ENCODE data around the gene LPAR6. TPM values are rescaled to one million over a fixed set of nuclear protein-coding genes. Genes with fewer than 3 reads are reported as not detected.
A peak's percentile ranks its signal among the peaks of the same experiment; 100 is the strongest.

The LPAR6 gene
- total and polyA plus RNA-seq, 2 of the 4 experiments (the other 2 are of a cell fraction): 1.4 to 2.0 TPM

DNA sequence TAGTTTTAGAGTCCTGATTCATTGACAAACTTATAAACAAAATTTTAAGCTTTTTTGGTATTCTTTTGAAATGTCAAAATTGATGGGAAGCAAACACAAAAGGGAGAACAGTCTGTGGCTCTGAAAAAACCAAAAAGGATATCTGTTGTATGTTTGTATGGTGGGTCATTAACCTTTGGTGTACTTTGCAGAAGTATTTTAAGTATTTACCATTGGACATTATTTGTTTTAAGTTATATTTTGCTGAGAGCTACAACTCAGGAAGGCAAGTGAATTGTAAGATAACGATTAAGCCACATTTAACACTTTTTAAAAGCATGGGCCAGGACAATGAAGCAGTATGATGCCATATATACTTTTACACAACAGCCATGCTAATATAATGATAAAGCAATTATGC, 15.2 kb downstream of the LPAR6 start:
- H3K27me3 ChIP-seq (ENCODE audit: control insufficient read depth, insufficient read depth, low read length): no peaks in the 10 kb centered on the region
- H4K91ac ChIP-seq (ENCODE audit: insufficient read depth, low read depth, low read length): no peak overlapping the region
- no peak overlapping the region for H3K56ac ChIP-seq (ENCODE audit: extremely low read depth, insufficient read depth, low read length)
- CTCF ChIA-PET: no interaction called here
- H4K5ac ChIP-seq (ENCODE audit: low read depth, low read length): no peak overlapping the region
- H3K36me3 ChIP-seq (ENCODE audit: control insufficient read depth, insufficient read depth, low read length): peaks cover 4% of the 10 kb centered on the region; the same call in 1 of the 2 replicates
- H2BK15ac ChIP-seq (ENCODE audit: low read depth, low read length): no peak overlapping the region
- peaks cover 3 to 16% of the 10 kb centered on the region in 2 experiments; a peak in 2 of 4 replicates for H3K79me1 ChIP-seq (ENCODE audit: low read depth in 1 of 2, low read length in 2 of 2)
- H2BK120ac ChIP-seq (ENCODE audit: low read depth, low read length): no peak overlapping the region
- in situ Hi-C loops (cut with MboI; ENCODE audit: low sequenced_read_pairs): no loop called here
- no peak overlapping the region for H3K9ac ChIP-seq (ENCODE audit: low read depth, low read length)
- peak overlapping the region; percentile 13 for H2BK5ac ChIP-seq (ENCODE audit: low read depth, low read length, poor library complexity, severe bottlenecking)
- H3K23ac ChIP-seq (ENCODE audit: low read depth, low read length): no peak overlapping the region
- no peak overlapping the region for H3K4me3 ChIP-seq (ENCODE audit: insufficient read depth, low read depth, low read length)
- H3K18ac ChIP-seq (ENCODE audit: low read depth, low read length): no peak overlapping the region
- H2AK9ac ChIP-seq (replicated peaks; ENCODE audit: low read depth, low read length, poor library complexity): no peak overlapping the region
- no peaks in the 10 kb centered on the region for H4K20me1 ChIP-seq (ENCODE audit: insufficient read depth, low read length)
- dilution Hi-C loops (cut with HindIII; ENCODE audit: low sequenced_read_pairs, unreplicated experiment): no loop called here
- POLR2A ChIA-PET (ENCODE audit: unreplicated experiment): interaction anchor here (0.6 to 0.9 kb wide), 2 partner anchors 15 to 385 kb away, joined by 5 to 6 read pairs; partner anchors contain the start of gene LPAR6
- H4K8ac ChIP-seq (ENCODE audit: low read depth in 2 of 2, low read length in 2 of 2): no peak overlapping the region
- ATAC-seq (ENCODE audit: low read depth) (no peak), DNase-seq (no peak)
- H2AFZ ChIP-seq (replicated peaks; ENCODE audit: low read length, poor library complexity): no peak overlapping the region
- no CpG with 5 or more reads among the region's 1 CpG for WGBS, 2 experiments (ENCODE audit: extremely low coverage in 2 of 2, insufficient read length in 1 of 2)
- peaks cover 4% of the 10 kb centered on the region; the same call in 1 of the 2 replicates for H3K4me1 ChIP-seq (ENCODE audit: control insufficient read depth, insufficient read depth, low read length)
- intact Hi-C loops (cut with micrococcal nuclease): no loop called here
- H2BK20ac ChIP-seq (ENCODE audit: low read depth, low read length): no peak overlapping the region
- no peak overlapping the region for H2AK5ac ChIP-seq (ENCODE audit: low read depth, low read length)
- no TSS peak for BruUV-seq (replicated peaks)
- no peak for TF ChIP-seq RCOR1 (IDR thresholded peaks at IDR 0.05; ENCODE audit: insufficient replicate concordance, low read length)
- no peak for TF ChIP-seq NFE2L2 (IDR thresholded peaks at IDR 0.05; ENCODE audit: low read depth, low read length)
- TF ChIP-seq FOS (IDR thresholded peaks at IDR 0.05; ENCODE audit: low read depth, low read length): no peak
- TF ChIP-seq BHLHE40 (IDR thresholded peaks at IDR 0.05; ENCODE audit: low read depth, low read length): no peak
- TF ChIP-seq, protein P1, sequence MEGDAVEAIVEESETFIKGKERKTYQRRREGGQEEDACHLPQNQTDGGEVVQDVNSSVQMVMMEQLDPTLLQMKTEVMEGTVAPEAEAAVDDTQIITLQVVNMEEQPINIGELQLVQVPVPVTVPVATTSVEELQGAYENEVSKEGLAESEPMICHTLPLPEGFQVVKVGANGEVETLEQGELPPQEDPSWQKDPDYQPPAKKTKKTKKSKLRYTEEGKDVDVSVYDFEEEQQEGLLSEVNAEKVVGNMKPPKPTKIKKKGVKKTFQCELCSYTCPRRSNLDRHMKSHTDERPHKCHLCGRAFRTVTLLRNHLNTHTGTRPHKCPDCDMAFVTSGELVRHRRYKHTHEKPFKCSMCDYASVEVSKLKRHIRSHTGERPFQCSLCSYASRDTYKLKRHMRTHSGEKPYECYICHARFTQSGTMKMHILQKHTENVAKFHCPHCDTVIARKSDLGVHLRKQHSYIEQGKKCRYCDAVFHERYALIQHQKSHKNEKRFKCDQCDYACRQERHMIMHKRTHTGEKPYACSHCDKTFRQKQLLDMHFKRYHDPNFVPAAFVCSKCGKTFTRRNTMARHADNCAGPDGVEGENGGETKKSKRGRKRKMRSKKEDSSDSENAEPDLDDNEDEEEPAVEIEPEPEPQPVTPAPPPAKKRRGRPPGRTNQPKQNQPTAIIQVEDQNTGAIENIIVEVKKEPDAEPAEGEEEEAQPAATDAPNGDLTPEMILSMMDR (conservative IDR thresholded peaks at IDR 0.05; ENCODE audit: low read depth, low read length): no peak
- no peak for TF ChIP-seq CHD1 (IDR thresholded peaks at IDR 0.05; ENCODE audit: low read depth, low read length)
- no peak for TF ChIP-seq RAD21 (IDR thresholded peaks at IDR 0.05; ENCODE audit: low read length)
- no peak for TF ChIP-seq MAFK (IDR thresholded peaks at IDR 0.05; ENCODE audit: low read depth, low read length)
- no peak for TF ChIP-seq ELK1 (IDR thresholded peaks at IDR 0.05; ENCODE audit: borderline replicate concordance, low read depth, low read length)
- TF ChIP-seq POLR2A (IDR thresholded peaks at IDR 0.05; ENCODE audit: low read depth, low read length): no peak
- no peak for TF ChIP-seq CEBPB (IDR thresholded peaks at IDR 0.05; ENCODE audit: low read depth, low read length)
- no peak for TF ChIP-seq SMC3 (IDR thresholded peaks at IDR 0.05; ENCODE audit: low read depth, low read length)
- TF ChIP-seq, protein P2, sequence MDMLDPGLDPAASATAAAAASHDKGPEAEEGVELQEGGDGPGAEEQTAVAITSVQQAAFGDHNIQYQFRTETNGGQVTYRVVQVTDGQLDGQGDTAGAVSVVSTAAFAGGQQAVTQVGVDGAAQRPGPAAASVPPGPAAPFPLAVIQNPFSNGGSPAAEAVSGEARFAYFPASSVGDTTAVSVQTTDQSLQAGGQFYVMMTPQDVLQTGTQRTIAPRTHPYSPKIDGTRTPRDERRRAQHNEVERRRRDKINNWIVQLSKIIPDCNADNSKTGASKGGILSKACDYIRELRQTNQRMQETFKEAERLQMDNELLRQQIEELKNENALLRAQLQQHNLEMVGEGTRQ (IDR thresholded peaks at IDR 0.05; ENCODE audit: low read depth, low read length): no peak
- TF ChIP-seq MAZ (IDR thresholded peaks at IDR 0.05; ENCODE audit: borderline replicate concordance, low read depth, low read length): no peak
- no peak for TF ChIP-seq RFX5 (IDR thresholded peaks at IDR 0.05; ENCODE audit: low read depth, low read length)
- no peak for TF ChIP-seq MXI1 (IDR thresholded peaks at IDR 0.05; ENCODE audit: borderline replicate concordance, low read depth, low read length)
- H3K27ac ChIP-seq (ENCODE audit: insufficient read depth, low read length): no peak overlapping the region
- H3K9me3 ChIP-seq (ENCODE audit: control insufficient read depth, insufficient read depth, low read length): no peaks in the 10 kb centered on the region
- H3K14ac ChIP-seq (replicated peaks; ENCODE audit: low read depth, low read length): no peak overlapping the region
- no peak overlapping the region for H3K4me2 ChIP-seq (ENCODE audit: low read depth, low read length)
- no peaks in the 10 kb centered on the region for H3K9me1 ChIP-seq (ENCODE audit: insufficient read depth, low read length)
- no peak overlapping the region for H3K4ac ChIP-seq (ENCODE audit: low read depth, low read length)

All from IMR-90 (cell line).